Measurements from ENCODE around the gene FLT3LG.

- TF ChIP-seq CTCF (IDR thresholded peaks at IDR 0.05) (no peak), POLR2A (IDR thresholded peaks at IDR 0.05) (no peak)
Measured at GRCh38 chr19:49468746-49469447, 5.1 kb upstream of the FLT3LG start.

Data from uterus (tissue), 2 donors.